HG02623 (cell line): ENCODE data around the gene FBXO42.

Experiments
- ATAC-seq: cut with Tn5 transposase; IDR thresholded peaks from one replicate; pipeline ENCODE4 v1.9.1; 2021; ENCODE audit warnings: moderate library complexity; ENCODE audit not compliant: unreplicated experiment

Gene FBXO42

GRCh38 chr1:16206547-16207317, 145.5 kb downstream of the FBXO42 start:
- ATAC-seq = peak; percentile 73

GRCh38 chr1:16205891-16206546, 146.3 kb downstream of the FBXO42 start:
- no peak for ATAC-seq

GRCh38 chr1:16205334-16205671, 147.0 kb downstream of the FBXO42 start:
- no peak for ATAC-seq

GRCh38 chr1:16204634-16205333, 147.5 kb downstream of the FBXO42 start:
- no peak for ATAC-seq

GRCh38 chr1:16204216-16204615, 148.1 kb downstream of the FBXO42 start:
- no peak for ATAC-seq

- no peak for ATAC-seq
Observed at GRCh38 chr1:16203550-16203949, 148.7 kb downstream of the FBXO42 start.

GRCh38 chr1:16202281-16203210, 149.7 kb downstream of the FBXO42 start:
- no peak for ATAC-seq

GRCh38 chr1:16199700-16200099, 152.6 kb downstream of the FBXO42 start:
- no peak for ATAC-seq

- ATAC-seq = no peak
Observed at GRCh38 chr1:16199157-16199501, 153.2 kb downstream of the FBXO42 start.

- no peak for ATAC-seq
Observed at GRCh38 chr1:16198444-16199156, 153.7 kb downstream of the FBXO42 start.

GRCh38 chr1:16196874-16197273, 155.4 kb downstream of the FBXO42 start:
- ATAC-seq = no peak
